HEK293 (cell line): Measurements from ENCODE around the gene IGSF9B.

Experiments
- CTCF ChIA-PET: fragments of 350-600 bp; formaldehyde crosslinking; extraction: SDS; loops from one replicate; lab custom pipeline; 2021; ENCODE audit warnings: antibody characterized with exemption; lab: Yijun Ruan, JAX
- POLR2A ChIA-PET: fragments of 300-600 bp; formaldehyde crosslinking; extraction: SDS; loops from one replicate; lab custom pipeline; 2020; ENCODE audit warnings: antibody characterized with exemption, inconsistent platforms; lab: Yijun Ruan, JAX
- H3K27ac ChIP-seq: fragments of 200-500 bp; sonication (Bioruptor generic); 2 replicates; pipeline ENCODE4 v1.5.1; 2014; ENCODE audit warnings: low read depth, low read length, control low read depth, inconsistent platforms; ENCODE audit errors: extremely low read depth
- H3K36me3 ChIP-seq, 2 experiments: fragments of 200-500 bp in 1 of 2; sonication (Bioruptor generic) in 1 of 2; 1 replicate in 1 of 2; 2 replicates in 1 of 2; pipeline ENCODE4 v1.5.1; 2014 to 2017; ENCODE audit warnings: inconsistent platforms in 2 of 2, low read length in 2 of 2; ENCODE audit not compliant: control insufficient read depth in 2 of 2, insufficient read depth in 1 of 2
- H3K4me1 ChIP-seq: fragments of 200-500 bp; sonication (Bioruptor generic); 2 replicates; pipeline ENCODE4 v1.5.1; 2014; ENCODE audit warnings: mild to moderate bottlenecking, low read length, inconsistent platforms; ENCODE audit not compliant: control insufficient read depth, insufficient read depth
- H3K4me3 ChIP-seq: 2 replicates; pipeline ENCODE4 v1.5.1; 2011; ENCODE audit warnings: low read depth, mild to moderate bottlenecking, control low read depth, low read length, moderate library complexity
- H3K9me3 ChIP-seq: fragments of 200-500 bp; sonication (Bioruptor generic); 2 replicates; pipeline ENCODE4 v1.5.1; 2014; ENCODE audit warnings: low read depth, low read length, inconsistent platforms; ENCODE audit not compliant: control insufficient read depth, insufficient read depth
- CTCF ChIP-seq: fragments of 450-650 bp; formaldehyde crosslinking; IDR thresholded peaks from 2 replicates; pipeline ENCODE4 v1.5.1; 2016; ENCODE audit warnings: missing biosample characterization, missing genetic modification characterization
- KLF7 ChIP-seq: fragments of 450-650 bp; formaldehyde crosslinking; IDR thresholded peaks from 2 replicates; pipeline ENCODE4 v1.5.1; 2016; ENCODE audit warnings: missing biosample characterization, missing genetic modification characterization, borderline replicate concordance
- REST ChIP-seq: fragments of 450-650 bp; formaldehyde crosslinking; IDR thresholded peaks from 2 replicates; pipeline ENCODE4 v1.5.1; 2016; ENCODE audit warnings: missing biosample characterization, missing genetic modification characterization
- TSHZ1 ChIP-seq: fragments of 450-650 bp; formaldehyde crosslinking; IDR thresholded peaks from 2 replicates; pipeline ENCODE4 v1.5.1; 2016; ENCODE audit warnings: missing biosample characterization, missing genetic modification characterization, borderline replicate concordance
- ZIC2 ChIP-seq: fragments of 450-650 bp; formaldehyde crosslinking; IDR thresholded peaks from 2 replicates; pipeline ENCODE4 v1.5.1; 2016; ENCODE audit warnings: missing biosample characterization, missing genetic modification characterization
- ZNF114 ChIP-seq: fragments of 450-650 bp; formaldehyde crosslinking; IDR thresholded peaks from 2 replicates; pipeline ENCODE4 v1.5.0; 2017; ENCODE audit warnings: missing biosample characterization, missing genetic modification characterization
- ZNF16 ChIP-seq: fragments of 450-650 bp; formaldehyde crosslinking; IDR thresholded peaks from 2 replicates; pipeline ENCODE4 v1.5.1; 2016; ENCODE audit warnings: low read depth, missing biosample characterization, missing genetic modification characterization
- ZNF18 ChIP-seq: fragments of 450-650 bp; formaldehyde crosslinking; IDR thresholded peaks from 2 replicates; pipeline ENCODE4 v1.5.1; 2016; ENCODE audit warnings: missing biosample characterization, missing genetic modification characterization
- ZNF311 ChIP-seq: fragments of 450-650 bp; formaldehyde crosslinking; IDR thresholded peaks from 2 replicates; pipeline ENCODE4 v1.5.1; 2017; ENCODE audit warnings: missing biosample characterization, missing genetic modification characterization, borderline replicate concordance
- ZNF341 ChIP-seq: fragments of 450-650 bp; formaldehyde crosslinking; IDR thresholded peaks from 2 replicates; pipeline ENCODE4; 2016; ENCODE audit warnings: low read depth, missing biosample characterization, missing genetic modification characterization
- ZNF558 ChIP-seq: fragments of 450-650 bp; formaldehyde crosslinking; IDR thresholded peaks from 2 replicates; pipeline ENCODE4 v1.5.1; 2016; ENCODE audit warnings: missing biosample characterization, missing genetic modification characterization
- ZNF596 ChIP-seq: fragments of 450-650 bp; IDR thresholded peaks from 2 replicates; pipeline ENCODE4 v1.5.0; 2018; ENCODE audit warnings: missing biosample characterization, mild to moderate bottlenecking, missing genetic modification characterization, moderate library complexity
- ZNF600 ChIP-seq: fragments of 450-650 bp; formaldehyde crosslinking; IDR thresholded peaks from 2 replicates; pipeline ENCODE4 v1.5.1; 2016; ENCODE audit warnings: missing biosample characterization, missing genetic modification characterization
- ZNF621 ChIP-seq: fragments of 450-650 bp; formaldehyde crosslinking; IDR thresholded peaks from 2 replicates; pipeline ENCODE4 v1.5.1; 2017; ENCODE audit warnings: missing biosample characterization, missing genetic modification characterization
- ZNF654 ChIP-seq: fragments of 450-650 bp; formaldehyde crosslinking; IDR thresholded peaks from 2 replicates; pipeline ENCODE4 v1.5.1; 2016; ENCODE audit warnings: low read depth, missing biosample characterization, missing genetic modification characterization

Gene IGSF9B

GRCh38 chr11:133947321-133947756 is 9.4 kb downstream of the IGSF9B start:
- H3K4me3 ChIP-seq: no peak overlapping the region
- ChIA-PET CTCF (interaction anchor here (0.6 to 4.4 kb wide), 10 partner anchors 8 to 790 kb away, joined by 3 to 19 read pairs (median 3); no protein-coding TSS in a partner anchor), POLR2A (interaction anchor here (0.9 to 1.5 kb wide), 3 partner anchors 9 to 90 kb away, joined by 3 to 5 read pairs (median 3); partner anchors contain the start of gene IGSF9B)
- peaks cover 0 to 10% of the 10 kb centered on the region in 2 experiments; a peak in 1 of 3 replicates for H3K36me3 ChIP-seq
- peaks cover 14% of the 10 kb centered on the region for H3K4me1 ChIP-seq
- H3K9me3 ChIP-seq: no peaks in the 10 kb centered on the region
- H3K27ac ChIP-seq: no peak overlapping the region
- peak; percentile 95 for TF ChIP-seq ZNF596 (tag by site-specific recombination)
- peak; percentile 96 for TF ChIP-seq REST (tag by site-specific recombination)
- TF ChIP-seq ZNF654 (tag by site-specific recombination): 0 out of 2 replicates have a peak, but pooled peaks have one; percentile 15
- TF ChIP-seq ZNF621 (tag by site-specific recombination): no peak
- TF ChIP-seq ZNF18 (tag by site-specific recombination): no peak
- no peak for TF ChIP-seq TSHZ1 (tag by site-specific recombination)
- TF ChIP-seq ZNF558 (tag by site-specific recombination): no peak
- TF ChIP-seq ZNF114: no peak
- no peak for TF ChIP-seq ZNF311
- TF ChIP-seq CTCF: peak; percentile 59
- TF ChIP-seq KLF7 (tag by site-specific recombination): no peak

GRCh38 chr11:133946541-133947318 is 10.0 kb downstream of the IGSF9B start:
- H3K27ac ChIP-seq: no peak overlapping the region
- ChIA-PET POLR2A (interaction anchor here (0.9 to 1.5 kb wide), 2 partner anchors 10 to 87 kb away, joined by 3 to 5 read pairs; partner anchors contain the start of gene IGSF9B), CTCF (interaction anchor here (0.6 to 4.4 kb wide), 9 partner anchors 9 to 189 kb away, joined by 3 to 19 read pairs (median 3); no protein-coding TSS in a partner anchor)
- H3K4me1 ChIP-seq: peaks cover 10% of the 10 kb centered on the region
- H3K4me3 ChIP-seq: no peak overlapping the region
- H3K36me3 ChIP-seq: peaks cover 0 to 10% of the 10 kb centered on the region in 2 experiments; a peak in 1 of 3 replicates
- TF ChIP-seq ZIC2 (tag by site-specific recombination) (peak; percentile 37; the same call in 1 of the 2 replicates), ZNF341 (tag by site-specific recombination) (peak; percentile 54), ZNF600 (tag by site-specific recombination) (peak; percentile 73), ZNF16 (tag by site-specific recombination) (no peak)
- no peaks in the 10 kb centered on the region for H3K9me3 ChIP-seq
